Fibroblast of the aortic adventitia (primary cell): Measurements from ENCODE around the gene EME2. TPM values are rescaled to one million over a fixed set of nuclear protein-coding genes. Genes with fewer than 3 reads are reported as not detected.

ENCODE experiments used
- DNase-seq: peaks from one replicate; pipeline ENCODE4 v3.0.0-alpha.2; 2010; ENCODE audit warnings: low read depth
- H3K4me3 ChIP-seq: 2 replicates; pipeline ENCODE4 v1.5.1; 2011; ENCODE audit warnings: low read depth, mild to moderate bottlenecking, control low read depth, low read length, moderate library complexity
- CTCF ChIP-seq: IDR thresholded peaks from 2 replicates; pipeline ENCODE4 v1.5.1; 2011; ENCODE audit warnings: mild to moderate bottlenecking, low read length, control low read depth, inconsistent platforms; ENCODE audit not compliant: insufficient read depth
- total RNA-seq: library from RNA; depleted of rRNA; stranded (reverse); fragments of >200 nt; gene quantifications from 2 replicates; pipeline ENCODE4 v1.2.3, GENCODE V29; 2012; ENCODE audit warnings: low replicate concordance

The EME2 gene
- total RNA-seq, 1 donor = 8.4 TPM

GRCh38 chr16:1766701-1767100, 5.9 kb upstream of the EME2 start:
- no peak for TF ChIP-seq CTCF
- H3K4me3 ChIP-seq = no peak overlapping the region
- DNase-seq = no peak

GRCh38 chr16:1767116-1767994, 5.3 kb upstream of the EME2 start:
- no peak for TF ChIP-seq CTCF
- DNase-seq = no peak
- H3K4me3 ChIP-seq = no peak overlapping the region

GRCh38 chr16:1768061-1768766, 4.4 kb upstream of the EME2 start:
- no peak for TF ChIP-seq CTCF
- H3K4me3 ChIP-seq = no peak overlapping the region
- DNase-seq = no peak

- no peak for TF ChIP-seq CTCF
- H3K4me3 ChIP-seq = no peak overlapping the region
- no peak for DNase-seq
Observed at GRCh38 chr16:1768767-1769401, 3.7 kb upstream of the EME2 start.

GRCh38 chr16:1769402-1770300, 3.0 kb upstream of the EME2 start:
- DNase-seq = no peak
- no peak for TF ChIP-seq CTCF
- no peak overlapping the region for H3K4me3 ChIP-seq
